K562 (cell line): ENCODE measurements around the gene GIMAP8. TPM values are rescaled to one million over a fixed set of nuclear protein-coding genes. Genes with fewer than 3 reads are reported as not detected.
"Not testable (repeated sequence)": the region's sequence is repeated elsewhere in the genome, so short reads cannot be mapped to it uniquely, and the experiment has no call there.

Source experiments
- ATAC-seq: fragments of 200-7000 bp; cut with Tn5 transposase; 3 replicates; pipeline ENCODE4 v1.9.1; 2020; ENCODE audit warnings: moderate library complexity
- BruUV-seq: library from RNA; stranded (reverse); fragments of 400-500 nt; replicated peaks from 2 replicates; lab custom pipeline; 2021; lab: Mats Ljungman, UMichigan
- CTCF ChIA-PET: fragments of 300-600 bp; formaldehyde crosslinking; extraction: SDS; loops from one replicate; lab custom pipeline; 2021; ENCODE audit warnings: low intra/inter-chr PET ratio; lab: Yijun Ruan, JAX
- POLR2A ChIA-PET: fragments of 300-600, 350-650 bp; sonication (Branson Sonifier 250); formaldehyde crosslinking; extraction: SDS; loops from one replicate; lab custom pipeline; 2021; ENCODE audit warnings: antibody characterized with exemption, inconsistent platforms; lab: Yijun Ruan, JAX
- DNase-seq, 4 experiments: peaks; one replicate each; pipeline versions ENCODE4 v3.0.0 to v3.0.0-alpha.2; 2011 to 2018; ENCODE audit warnings: low spot score in 3 of 4, mixed read lengths in 3 of 4; ENCODE audit errors: extremely low read depth in 1 of 4
- FAIRE-seq: peaks from 2 replicates; lab custom pipeline; 2011; peaks lifted over from hg19 to GRCh38; lab: Jason Lieb, UNC
- H2AFZ ChIP-seq: 2 replicates; pipeline ENCODE4 v1.6.0; 2011; ENCODE audit warnings: low read depth, low read length, control low read depth, inconsistent platforms
- H3K27ac ChIP-seq: fragments of 200-600 bp; 3 replicates; pipeline ENCODE4 v1.8.0; 2011; ENCODE audit warnings: low read depth, mild to moderate bottlenecking, control low read depth, inconsistent platforms, low read length, moderate library complexity, mixed read lengths; ENCODE audit errors: extremely low read depth
- H3K27me3 ChIP-seq, 2 experiments: fragments of 300-600 bp in 1 of 2; 2 replicates in 1 of 2; 3 replicates in 1 of 2; pipeline versions ENCODE4 v1.6.0 to v1.8.0; 2011; ENCODE audit warnings: inconsistent platforms in 2 of 2, low read length in 2 of 2, mild to moderate bottlenecking in 1 of 2, mixed read lengths in 1 of 2, moderate library complexity in 1 of 2; ENCODE audit not compliant: control insufficient read depth in 2 of 2, insufficient read depth in 2 of 2
- H3K36me3 ChIP-seq: fragments of 300-600 bp; 3 replicates; pipeline ENCODE4 v1.8.0; 2011; ENCODE audit warnings: mild to moderate bottlenecking, low read length, inconsistent platforms; ENCODE audit not compliant: control insufficient read depth, insufficient read depth
- H3K4me1 ChIP-seq, 2 experiments: fragments of 200-600 bp in 1 of 2; replicated peaks in 1 of 2; 2 replicates in 1 of 2; 3 replicates in 1 of 2; pipeline versions ENCODE4 v1.5.1 to v1.8.0; 2011; ENCODE audit warnings: inconsistent platforms in 2 of 2, low read length in 2 of 2, mild to moderate bottlenecking in 1 of 2, mixed read lengths in 1 of 2, moderate library complexity in 1 of 2; ENCODE audit not compliant: control insufficient read depth in 2 of 2, insufficient read depth in 2 of 2
- H3K4me2 ChIP-seq: 2 replicates; pipeline ENCODE4 v1.6.1; 2011; ENCODE audit warnings: low read length, control low read depth, inconsistent platforms, mixed read lengths; ENCODE audit not compliant: insufficient read depth
- H3K4me3 ChIP-seq: fragments of 200-600 bp; sonication (generic), shearing (Covaris generic); 2 replicates; pipeline ENCODE4 v1.5.1; 2016; ENCODE audit warnings: control low read depth, inconsistent platforms
- H3K79me2 ChIP-seq: fragments of 200-600 bp; 3 replicates; pipeline ENCODE4 v1.8.0; 2011; ENCODE audit warnings: low read length, inconsistent platforms; ENCODE audit not compliant: control insufficient read depth, insufficient read depth
- H3K9ac ChIP-seq, 2 experiments: 2 replicates each; pipeline versions ENCODE4 v1.6.0 to v1.6.1; 2011; ENCODE audit warnings: low read depth in 2 of 2, low read length in 2 of 2, control low read depth in 1 of 2, inconsistent platforms in 1 of 2, mild to moderate bottlenecking in 1 of 2, mixed read lengths in 1 of 2; ENCODE audit not compliant: insufficient read depth in 1 of 2
- H3K9me1 ChIP-seq: one replicate; pipeline ENCODE4 v1.6.0; 2011; ENCODE audit warnings: inconsistent platforms, mild to moderate bottlenecking, low read length, moderate library complexity; ENCODE audit not compliant: control insufficient read depth, insufficient read depth
- H3K9me3 ChIP-seq: replicated peaks from 2 replicates; pipeline ENCODE4 v1.5.1; 2011; ENCODE audit warnings: low read depth, low read length, inconsistent platforms; ENCODE audit not compliant: control insufficient read depth, insufficient read depth
- H4K20me1 ChIP-seq: replicated peaks from 2 replicates; pipeline ENCODE4 v1.6.1; 2011; ENCODE audit warnings: low read length, inconsistent platforms, mixed read lengths; ENCODE audit not compliant: control insufficient read depth, insufficient read depth
- EWSR1 ChIP-seq: fragments of 450-650 bp; IDR thresholded peaks from 2 replicates; pipeline ENCODE4 v1.6.1; 2018; ENCODE audit warnings: borderline replicate concordance, mild to moderate bottlenecking, low read depth, moderate library complexity; ENCODE audit not compliant: partially characterized antibody
- MEF2D ChIP-seq: conservative IDR thresholded peaks from 2 replicates; pipeline ENCODE4 v1.6.1; 2016; ENCODE audit warnings: low read depth, missing genetic modification characterization, missing compliant biosample characterization
- PRPF4 ChIP-seq: fragments of 200-400 bp; formaldehyde crosslinking; IDR thresholded peaks from one replicate; pipeline ENCODE4 v1.6.1; 2017; ENCODE audit warnings: low read length, low read depth, mild to moderate bottlenecking; ENCODE audit not compliant: insufficient read depth, poor library complexity, severe bottlenecking
- RCOR1 ChIP-seq, 2 experiments: IDR thresholded peaks; 2 replicates each; pipeline ENCODE4 v1.6.1; 2012; ENCODE audit warnings: low read depth in 2 of 2, low read length in 2 of 2, borderline replicate concordance in 1 of 2, improper control_type of control experiment in 1 of 2
- SNRNP70 ChIP-seq: fragments of 200-400 bp; formaldehyde crosslinking; optimal IDR thresholded peaks from 2 replicates; pipeline ENCODE3; 2017; ENCODE audit warnings: low read depth, low read length
- ZNF121 ChIP-seq: sonication (generic); formaldehyde crosslinking; conservative IDR thresholded peaks from 2 replicates; pipeline ENCODE4 v1.8.0; 2022; ENCODE audit warnings: missing genetic modification reagents
- WGBS: fragments of 100-300 bp; shearing (Covaris generic); methylation state at CpG from one replicate; pipeline ENCODE4 v1.1.6; 2016; ENCODE audit warnings: low coverage, mixed read lengths; ENCODE audit not compliant: insufficient coverage; ENCODE audit errors: missing lambda C conversion rate; 5-methylcytosine and 5-hydroxymethylcytosine counted together
- in situ Hi-C: fragments of 300-500 bp; cut with MboI; formaldehyde crosslinking; loops from 4 replicates; pipeline ENCODE4 v1.15.0; 2018; ENCODE audit warnings: inconsistent platforms, mixed read lengths
- intact Hi-C: fragments of 100-400 bp; cut with micrococcal nuclease; formaldehyde crosslinking; loops from 2 replicates; pipeline ENCODE4 v1.14.2; 2022
- polyA plus RNA-seq, 8 experiments: library from polyadenylated mRNA; depleted of rRNA in 4 of 8; stranded (reverse) in 5 of 8; unstranded in 3 of 8; fragments of >200 nt; fragmentation: Nextera tagmentation in 2 of 8; fragmentation: Illumina TruSeq in 1 of 8; extraction: Ambion mirVana in 2 of 8; extraction: Trizol in 1 of 8; gene quantifications; 2 replicates each; pipeline versions ENCODE4 v1.2.1 to v1.2.3, GENCODE V29; 2011 to 2014; ENCODE audit warnings: inconsistent platforms in 1 of 8, missing spikeins in 1 of 8
- total RNA-seq, 7 experiments: library from RNA; depleted of rRNA in 6 of 7; stranded (reverse); fragments of >200 nt in 6 of 7; fragmentation: Illumina TruSeq in 2 of 7; extraction: Trizol in 2 of 7; gene quantifications; 2 replicates each; pipeline versions ENCODE4 v1.2.1 to v1.2.3, GENCODE V29; 2011 to 2021; ENCODE audit warnings: low replicate concordance in 1 of 7
- TF ChIP-seq, protein P1 (sequence below): sonication (generic); formaldehyde crosslinking; IDR thresholded peaks from 2 replicates; pipeline ENCODE4 v1.8.1; 2022; ENCODE audit warnings: missing genetic modification reagents
- TF ChIP-seq, protein P2 (sequence below): sonication (generic); formaldehyde crosslinking; IDR thresholded peaks from 2 replicates; pipeline ENCODE4 v1.8.0; 2022; ENCODE audit warnings: mild to moderate bottlenecking, missing genetic modification reagents

GIMAP8 gene
- total and polyA plus RNA-seq, 9 of the 15 experiments (the other 6 are each of a cell fraction or from before 2014, with no cell fraction given): not detected

DNA sequence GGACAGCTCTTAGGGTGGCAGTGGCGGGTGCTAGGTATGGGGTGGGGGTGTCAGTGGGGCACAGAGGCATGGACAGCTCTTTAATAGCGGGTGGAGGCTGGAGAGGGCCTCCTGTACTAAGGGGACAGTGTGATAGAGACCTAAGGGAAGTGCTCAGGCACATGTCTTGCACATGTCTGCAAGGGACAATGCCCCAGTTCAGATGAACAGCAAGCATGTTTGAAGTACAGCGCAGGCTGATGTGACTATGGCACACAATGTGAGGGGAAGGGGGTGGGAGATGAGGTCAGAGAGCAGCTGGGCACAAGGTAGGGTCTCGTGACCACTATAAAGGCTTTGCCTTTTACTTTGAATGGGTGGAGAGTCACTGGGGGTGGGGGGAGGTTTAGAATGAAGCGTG lies 3.5 kb downstream of the GIMAP8 start:
- intact Hi-C loops: no loop called here
- DNase-seq (no peak), FAIRE-seq (no peak)
- H3K27ac ChIP-seq: no peak overlapping the region
- WGBS: 0% methylated on average over 5 of the region's 5 CpGs
- no peaks in the 10 kb centered on the region for H3K9me3 ChIP-seq
- peaks cover 34 to 50% of the 10 kb centered on the region in 2 experiments for H3K27me3 ChIP-seq
- no peaks in the 10 kb centered on the region for H3K9me1 ChIP-seq
- H2AFZ ChIP-seq: no peak overlapping the region
- H3K9ac ChIP-seq: no peak overlapping the region
- ChIA-PET CTCF (no interaction called here), POLR2A (no interaction called here)
- H3K4me1 ChIP-seq: peaks cover 0 to 4% of the 10 kb centered on the region in 2 experiments; a peak in 1 of 5 replicates
- H3K4me3 ChIP-seq: no peak overlapping the region
- no peaks in the 10 kb centered on the region for H3K79me2 ChIP-seq
- BruUV-seq: no TSS peak
- no peak overlapping the region for H3K4me2 ChIP-seq
- H4K20me1 ChIP-seq: 0 out of 2 replicates have a peak, but pooled peaks cover 5% of the 10 kb centered on the region
- TF ChIP-seq, protein P1, sequence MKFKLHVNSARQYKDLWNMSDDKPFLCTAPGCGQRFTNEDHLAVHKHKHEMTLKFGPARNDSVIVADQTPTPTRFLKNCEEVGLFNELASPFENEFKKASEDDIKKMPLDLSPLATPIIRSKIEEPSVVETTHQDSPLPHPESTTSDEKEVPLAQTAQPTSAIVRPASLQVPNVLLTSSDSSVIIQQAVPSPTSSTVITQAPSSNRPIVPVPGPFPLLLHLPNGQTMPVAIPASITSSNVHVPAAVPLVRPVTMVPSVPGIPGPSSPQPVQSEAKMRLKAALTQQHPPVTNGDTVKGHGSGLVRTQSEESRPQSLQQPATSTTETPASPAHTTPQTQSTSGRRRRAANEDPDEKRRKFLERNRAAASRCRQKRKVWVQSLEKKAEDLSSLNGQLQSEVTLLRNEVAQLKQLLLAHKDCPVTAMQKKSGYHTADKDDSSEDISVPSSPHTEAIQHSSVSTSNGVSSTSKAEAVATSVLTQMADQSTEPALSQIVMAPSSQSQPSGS: no peak
- TF ChIP-seq EWSR1 (no peak), ZNF121 (no peak), SNRNP70 (no peak), MEF2D (tag) (no peak), RCOR1 (IDR thresholded peaks at IDR 0.05; ENCODE audit: borderline replicate concordance in 1 of 2, low read depth in 2 of 2, low read length in 2 of 2) (no peak), PRPF4 (no peak)
- TF ChIP-seq, protein P2, sequence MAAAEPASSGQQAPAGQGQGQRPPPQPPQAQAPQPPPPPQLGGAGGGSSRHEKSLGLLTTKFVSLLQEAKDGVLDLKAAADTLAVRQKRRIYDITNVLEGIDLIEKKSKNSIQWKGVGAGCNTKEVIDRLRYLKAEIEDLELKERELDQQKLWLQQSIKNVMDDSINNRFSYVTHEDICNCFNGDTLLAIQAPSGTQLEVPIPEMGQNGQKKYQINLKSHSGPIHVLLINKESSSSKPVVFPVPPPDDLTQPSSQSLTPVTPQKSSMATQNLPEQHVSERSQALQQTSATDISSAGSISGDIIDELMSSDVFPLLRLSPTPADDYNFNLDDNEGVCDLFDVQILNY (CRISPR knock-in tag): no peak
- TF ChIP-seq, all 486 proteins: peak for 0
- no peak for ATAC-seq
- no peaks in the 10 kb centered on the region for H3K36me3 ChIP-seq
- in situ Hi-C loops: no loop called here

DNA sequence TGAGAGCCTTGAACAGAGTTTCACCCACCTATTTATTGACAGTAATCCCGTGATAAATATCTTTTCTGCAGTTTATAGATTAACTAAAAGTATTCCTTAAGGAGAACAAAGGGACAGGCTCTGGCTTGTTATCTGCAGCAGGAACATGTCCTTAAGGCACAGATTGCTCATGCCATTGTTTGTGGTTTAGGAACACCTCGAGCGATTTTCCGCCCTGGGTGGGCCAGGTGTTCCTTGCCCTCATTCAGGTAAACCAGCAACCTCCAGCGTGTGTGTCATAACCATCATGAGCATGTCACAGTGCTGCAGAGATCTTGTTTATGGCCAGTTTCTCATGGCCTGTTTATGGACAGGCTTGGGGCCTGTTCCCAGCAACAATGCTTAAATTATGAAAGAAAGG lies 6.6 kb downstream of the GIMAP8 start:
- BruUV-seq, H4K20me1 ChIP-seq, H3K27ac ChIP-seq, H3K9ac ChIP-seq, H3K4me2 ChIP-seq, H3K9me3 ChIP-seq, ATAC-seq, intact Hi-C loops, FAIRE-seq, H3K79me2 ChIP-seq, H3K9me1 ChIP-seq, H3K36me3 ChIP-seq, DNase-seq, H3K4me3 ChIP-seq, POLR2A ChIA-PET, in situ Hi-C loops, H3K4me1 ChIP-seq, H2AFZ ChIP-seq, CTCF ChIA-PET: not testable (repeated sequence)
- under 1% methylated on average over 5 of the region's 5 CpGs for WGBS
- H3K27me3 ChIP-seq: peaks cover 6 to 19% of the 10 kb centered on the region in 2 experiments
